Activated CD8-positive, alpha-beta memory T cell treated with anti-CD3 and anti-CD28 coated beads for 4 hours (primary cell): Measurements from ENCODE around the gene MARK3.

Experiments
- DNase-seq, 2 donors: peaks; one replicate each; pipeline ENCODE4 v3.0.0-alpha.2; 2020; ENCODE audit warnings: low read depth in 2 of 2

Gene MARK3

DNA sequence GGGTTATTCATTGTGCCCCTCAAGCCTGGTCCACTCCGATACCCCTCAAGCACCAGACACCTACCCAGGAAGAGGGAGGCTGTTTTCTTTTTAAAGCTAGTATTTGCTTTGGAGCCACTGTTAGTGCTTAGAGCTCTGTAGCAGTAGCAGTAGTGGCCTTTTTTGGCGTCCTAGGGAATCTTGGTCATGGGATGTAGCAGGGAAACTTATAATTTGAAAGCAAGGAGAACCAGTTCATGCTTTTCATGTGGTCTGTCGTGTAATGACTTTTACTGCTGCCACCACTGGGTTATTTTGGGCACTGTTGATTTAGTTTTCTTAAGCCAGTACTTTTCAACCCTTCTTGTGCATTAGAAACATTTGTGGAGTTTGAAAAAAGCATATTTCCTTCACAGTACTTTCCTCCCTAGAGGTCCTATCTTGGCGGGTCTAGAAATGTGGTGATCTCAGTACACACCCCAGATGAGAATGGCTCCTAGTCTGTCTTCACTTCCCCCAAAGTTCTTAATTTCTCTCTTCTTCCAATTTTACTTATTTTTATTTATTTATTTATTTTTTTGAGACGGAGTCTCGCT is 49.7 kb downstream of the MARK3 start:
- no peak for DNase-seq

DNA sequence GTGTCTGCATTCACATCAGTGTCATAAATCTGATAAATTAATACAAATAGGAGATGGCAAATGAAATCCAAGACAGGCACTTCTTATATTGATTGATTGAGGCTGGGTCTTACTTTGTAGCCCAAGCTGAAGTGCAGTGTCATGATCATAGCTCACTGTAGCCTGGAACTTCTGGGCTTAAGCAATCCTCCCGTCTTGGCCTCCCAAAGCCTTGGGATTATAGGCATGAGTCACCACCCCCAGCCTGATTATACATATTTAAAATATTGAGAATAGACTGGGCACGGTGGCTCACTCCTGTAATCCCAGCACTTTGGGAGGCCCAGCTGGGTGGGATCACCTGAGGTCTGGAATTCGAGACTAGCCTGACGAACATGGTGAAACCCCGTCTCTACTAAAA is 51.3 kb downstream of the MARK3 start:
- DNase-seq = no peak

DNA sequence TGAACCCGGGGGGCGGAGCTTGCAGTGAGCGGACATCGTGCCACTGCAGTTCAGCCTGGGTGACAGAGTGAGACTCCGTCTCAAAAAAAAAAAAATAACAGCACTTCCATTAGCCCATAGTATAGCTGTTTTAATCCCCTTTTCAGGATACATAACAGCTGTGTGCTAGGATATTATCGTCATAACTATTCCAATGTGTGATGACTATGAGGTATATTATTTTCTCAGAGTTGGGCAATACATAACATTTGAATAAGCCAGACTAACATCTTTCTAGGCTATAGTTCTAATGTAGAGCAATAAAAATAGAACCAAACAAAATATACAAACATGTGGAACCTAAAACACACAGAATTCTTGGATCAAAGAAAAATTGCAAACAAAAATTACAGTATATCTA is 57.1 kb downstream of the MARK3 start:
- no peak for DNase-seq

GRCh38 chr14:103443111-103443510 is 57.9 kb downstream of the MARK3 start:
- DNase-seq = no peak

DNA sequence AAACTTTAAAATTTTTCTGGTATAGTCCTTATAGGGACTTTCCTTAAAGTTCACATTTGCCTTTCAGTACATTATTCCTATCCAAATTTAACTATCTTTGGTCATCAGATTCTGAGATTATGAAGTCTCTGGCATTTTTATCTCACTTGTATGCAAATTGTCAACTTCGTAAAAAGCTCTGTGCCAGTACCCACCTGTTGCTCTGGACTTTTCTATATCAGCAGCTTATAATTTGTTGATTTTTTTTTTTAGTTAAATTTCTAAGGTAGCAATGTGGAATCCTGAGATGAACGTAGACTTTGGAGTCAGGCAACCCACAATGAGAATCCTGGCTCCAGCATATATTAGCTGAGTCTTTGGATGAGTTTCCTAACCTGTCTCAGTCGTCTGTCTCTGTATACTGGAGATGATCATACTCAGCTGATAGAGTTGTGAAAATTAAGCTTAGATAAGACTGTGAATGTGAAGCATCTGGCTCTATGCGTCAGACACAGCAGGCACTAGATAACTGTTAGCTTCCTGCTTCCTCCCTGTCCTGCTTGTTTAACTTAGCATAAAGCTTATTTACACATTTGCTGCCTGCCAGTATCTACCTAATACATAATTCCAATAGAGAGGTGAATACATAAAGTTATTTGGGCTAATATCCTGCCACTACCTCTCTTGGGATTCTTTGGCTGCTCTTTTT is 59.8 kb downstream of the MARK3 start:
- no peak for DNase-seq

GRCh38 chr14:103445806-103446205 is 60.6 kb downstream of the MARK3 start:
- DNase-seq = no peak

GRCh38 chr14:103448097-103448496 is 62.9 kb downstream of the MARK3 start:
- DNase-seq = no peak

DNA sequence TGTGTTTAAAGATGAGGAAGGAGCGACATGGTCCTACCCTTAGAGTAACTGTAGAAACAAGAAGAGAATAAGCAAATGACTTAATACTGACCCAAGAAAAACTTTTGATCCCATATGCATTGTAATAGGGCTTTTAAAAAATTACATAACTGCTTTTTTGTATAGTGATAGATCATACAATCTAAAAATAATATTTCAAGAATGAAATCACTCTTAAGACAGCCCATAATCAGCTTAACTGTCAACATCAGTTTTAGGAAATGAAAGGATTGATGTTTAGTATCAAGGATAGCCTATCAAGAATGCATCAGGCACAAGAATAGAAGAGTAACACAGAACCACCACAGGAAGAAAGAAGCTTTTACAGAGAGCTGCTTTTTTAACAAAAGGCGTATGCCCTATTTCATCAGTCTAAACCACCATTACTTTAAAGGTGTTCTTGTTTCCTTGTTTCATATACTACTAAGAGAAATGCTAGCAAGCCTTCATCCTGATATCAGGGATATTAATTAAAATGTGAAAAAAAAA is 64.5 kb downstream of the MARK3 start:
- no peak for DNase-seq

DNA sequence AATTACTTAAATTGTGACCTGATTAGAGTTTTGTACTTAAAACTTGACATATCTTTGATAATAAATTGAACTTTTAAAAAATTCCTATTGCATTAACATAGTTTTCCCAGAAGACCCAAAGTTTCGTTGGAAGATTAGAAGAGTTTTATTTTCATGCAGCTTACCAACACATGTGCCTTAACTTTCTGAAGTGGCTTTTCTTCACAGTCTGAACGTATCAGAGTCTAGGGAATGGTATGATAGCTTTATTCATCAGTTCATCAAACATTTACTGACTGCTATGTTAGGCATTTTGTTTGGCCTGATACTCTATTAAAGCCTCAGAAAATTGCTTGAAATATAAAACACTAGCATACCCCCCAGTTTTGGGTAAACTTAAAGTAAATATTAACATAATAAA is 65.2 kb downstream of the MARK3 start:
- DNase-seq = no peak

GRCh38 chr14:103451401-103451800 is 66.2 kb downstream of the MARK3 start:
- DNase-seq = no peak

GRCh38 chr14:103453791-103454190 is 68.6 kb downstream of the MARK3 start:
- no peak for DNase-seq

DNA sequence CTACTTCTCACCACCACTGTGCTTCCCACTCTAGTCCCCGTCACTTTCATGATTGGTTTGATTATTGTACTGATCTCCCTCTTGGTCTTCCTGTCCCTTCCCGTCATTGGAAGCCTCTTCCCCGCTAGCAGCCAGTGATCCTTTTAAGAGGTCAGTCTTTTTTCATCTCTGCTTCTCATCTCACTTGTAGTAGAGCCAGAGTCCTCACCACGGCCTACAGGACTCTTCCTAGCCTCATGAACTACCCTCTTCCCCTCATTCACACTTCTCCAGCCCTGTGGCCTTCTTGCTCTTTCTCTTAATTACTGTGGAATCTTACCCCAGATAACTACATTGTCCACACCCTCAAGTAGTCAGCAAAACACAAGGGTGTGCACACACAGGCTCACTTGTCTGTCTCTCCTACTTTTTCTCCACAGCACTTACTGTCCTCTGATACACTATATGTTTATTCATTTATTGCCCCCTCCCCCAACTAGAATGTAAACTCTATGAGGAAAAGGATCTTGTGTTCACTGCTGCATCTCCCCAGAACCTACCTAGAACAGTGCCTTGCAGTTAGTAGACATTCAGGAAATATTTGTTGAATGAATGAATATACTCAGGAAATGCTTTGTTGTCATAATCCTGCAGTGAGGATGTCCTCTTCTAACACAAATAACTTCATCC is 71.1 kb downstream of the MARK3 start:
- DNase-seq = no peak

- no peak for DNase-seq
Observed at GRCh38 chr14:103460415-103460814, 75.2 kb downstream of the MARK3 start.

GRCh38 chr14:103463149-103463548 is 77.9 kb downstream of the MARK3 start:
- no peak for DNase-seq

GRCh38 chr14:103463851-103464250 is 78.6 kb downstream of the MARK3 start:
- DNase-seq = no peak

DNA sequence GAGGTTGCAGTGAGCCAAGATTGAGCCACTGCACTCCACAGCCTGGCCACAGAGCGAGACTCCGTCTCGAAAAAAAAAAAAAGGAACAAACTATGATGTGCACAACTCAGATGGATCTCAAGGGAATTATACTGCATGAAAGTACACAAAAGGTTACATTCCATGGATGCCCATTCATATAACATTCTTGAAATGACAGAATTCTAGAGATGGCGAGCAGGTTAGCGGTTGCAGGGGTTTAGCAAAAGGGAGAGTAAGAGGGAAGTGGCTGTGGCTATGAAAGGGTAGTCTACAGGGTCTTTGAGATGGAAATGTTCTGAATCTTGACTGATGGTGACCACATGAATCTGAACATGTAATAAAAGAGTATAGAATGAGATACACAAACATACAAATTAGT is 87.7 kb downstream of the MARK3 start:
- no peak for DNase-seq

- no peak for DNase-seq
Observed at GRCh38 chr14:103474893-103475292, 89.7 kb downstream of the MARK3 start.

GRCh38 chr14:103476065-103476464 is 90.8 kb downstream of the MARK3 start:
- DNase-seq = no peak

GRCh38 chr14:103476631-103477030 is 91.4 kb downstream of the MARK3 start:
- DNase-seq = no peak

DNA sequence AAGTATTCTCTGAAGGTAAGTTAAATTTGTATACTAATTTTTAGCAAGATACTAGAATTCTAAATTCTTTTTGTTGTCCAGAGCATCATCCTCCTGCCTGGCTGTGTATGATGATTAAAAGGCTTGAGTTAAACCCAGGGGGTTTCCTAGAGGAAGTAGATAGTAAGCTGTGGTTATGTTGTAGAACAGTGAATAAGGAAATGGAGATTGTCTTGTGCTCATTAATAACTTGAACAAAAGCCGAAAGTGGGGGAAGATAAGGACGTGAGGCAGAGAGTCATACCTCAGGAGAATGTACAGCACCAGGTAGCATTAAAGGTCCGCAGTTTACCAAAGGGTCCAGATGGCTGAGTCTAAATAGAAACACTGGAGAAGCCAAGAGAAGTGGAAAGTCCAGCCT is 95.4 kb downstream of the MARK3 start:
- DNase-seq = no peak

GRCh38 chr14:103483600-103483999 is 98.4 kb downstream of the MARK3 start:
- DNase-seq = no peak

GRCh38 chr14:103485504-103485903 is 100.3 kb downstream of the MARK3 start:
- DNase-seq = no peak

GRCh38 chr14:103488071-103488470 is 102.9 kb downstream of the MARK3 start:
- no peak for DNase-seq
